Measurements from ENCODE around the gene CXCL5. TPM values are rescaled to one million over a fixed set of nuclear protein-coding genes. Genes with fewer than 3 reads are reported as not detected.

The CXCL5 gene
- total RNA-seq, 1 donor from 2014 or later = 5.4 TPM

GRCh38 chr4:73947239-73947985 is 51.1 kb downstream of the CXCL5 start:
- intact Hi-C loops (cut with DNase I) = no loop called here
- H3K27me3 ChIP-seq (ENCODE audit: low read depth) = peaks cover 18% of the 10 kb centered on the region
- DNase-seq (no peak), ATAC-seq (no peak)
- H3K36me3 ChIP-seq = no peaks in the 10 kb centered on the region
- H3K9me3 ChIP-seq = no peaks in the 10 kb centered on the region
- H3K27ac ChIP-seq = no peak overlapping the region
- TF ChIP-seq, protein P1, sequence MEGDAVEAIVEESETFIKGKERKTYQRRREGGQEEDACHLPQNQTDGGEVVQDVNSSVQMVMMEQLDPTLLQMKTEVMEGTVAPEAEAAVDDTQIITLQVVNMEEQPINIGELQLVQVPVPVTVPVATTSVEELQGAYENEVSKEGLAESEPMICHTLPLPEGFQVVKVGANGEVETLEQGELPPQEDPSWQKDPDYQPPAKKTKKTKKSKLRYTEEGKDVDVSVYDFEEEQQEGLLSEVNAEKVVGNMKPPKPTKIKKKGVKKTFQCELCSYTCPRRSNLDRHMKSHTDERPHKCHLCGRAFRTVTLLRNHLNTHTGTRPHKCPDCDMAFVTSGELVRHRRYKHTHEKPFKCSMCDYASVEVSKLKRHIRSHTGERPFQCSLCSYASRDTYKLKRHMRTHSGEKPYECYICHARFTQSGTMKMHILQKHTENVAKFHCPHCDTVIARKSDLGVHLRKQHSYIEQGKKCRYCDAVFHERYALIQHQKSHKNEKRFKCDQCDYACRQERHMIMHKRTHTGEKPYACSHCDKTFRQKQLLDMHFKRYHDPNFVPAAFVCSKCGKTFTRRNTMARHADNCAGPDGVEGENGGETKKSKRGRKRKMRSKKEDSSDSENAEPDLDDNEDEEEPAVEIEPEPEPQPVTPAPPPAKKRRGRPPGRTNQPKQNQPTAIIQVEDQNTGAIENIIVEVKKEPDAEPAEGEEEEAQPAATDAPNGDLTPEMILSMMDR (IDR thresholded peaks at IDR 0.05) = no peak
- peaks cover 24% of the 10 kb centered on the region for H3K4me1 ChIP-seq
- H3K4me3 ChIP-seq = no peak overlapping the region

DNA sequence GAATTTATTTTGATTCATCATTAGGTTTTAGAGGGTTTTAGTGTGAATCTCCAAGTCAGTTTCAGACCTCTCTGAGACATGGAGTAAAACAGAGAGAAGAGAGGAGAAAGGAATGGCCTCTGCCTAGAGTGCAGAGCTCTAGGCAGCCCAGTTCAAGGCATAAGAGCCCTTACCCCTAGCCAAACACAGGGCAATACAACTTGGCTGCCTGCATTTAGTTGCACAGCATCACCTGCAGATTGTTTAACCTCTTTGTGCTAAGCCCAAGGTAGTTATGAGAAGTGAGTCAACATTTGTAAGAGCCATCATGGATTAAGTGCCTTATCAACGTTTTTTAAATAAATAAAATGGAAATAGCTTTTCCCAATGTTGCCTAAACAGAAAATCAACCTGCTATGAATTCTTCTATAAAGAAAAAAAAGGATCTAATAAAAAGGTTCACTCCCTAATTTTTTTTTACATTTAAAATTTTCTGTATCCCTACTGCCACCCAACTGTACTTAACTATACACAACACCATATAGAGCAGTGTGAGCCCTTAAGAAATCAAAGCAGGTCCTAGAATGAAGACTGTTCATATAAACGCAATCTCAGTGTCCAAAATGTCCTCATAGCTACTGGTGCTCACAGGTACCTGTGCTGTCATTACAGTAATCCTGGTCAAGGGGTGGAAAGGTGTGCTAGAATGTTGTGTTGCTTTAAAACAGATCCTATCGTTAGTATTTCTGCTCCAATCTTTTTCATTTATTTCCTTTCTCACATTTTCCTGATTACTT is 52.6 kb downstream of the CXCL5 start:
- DNase-seq (no peak), ATAC-seq (peak; percentile 96 to 97)
- H3K27ac ChIP-seq = no peak overlapping the region
- peaks cover 24% of the 10 kb centered on the region for H3K4me1 ChIP-seq
- intact Hi-C loops (cut with DNase I) = no loop called here
- TF ChIP-seq, protein P1 (IDR thresholded peaks at IDR 0.05) = no peak
- peaks cover 18% of the 10 kb centered on the region for H3K27me3 ChIP-seq (ENCODE audit: low read depth)
- no peak overlapping the region for H3K4me3 ChIP-seq
- H3K9me3 ChIP-seq = no peaks in the 10 kb centered on the region
- no peaks in the 10 kb centered on the region for H3K36me3 ChIP-seq

Other genes starting within 250 kb of the CXCL5 start
- 0.50 TPM for gene CXCL6, start 162.0 kb downstream of the CXCL5 start, total RNA-seq
- gene PF4V1, start 145.4 kb downstream of the CXCL5 start, total RNA-seq = not detected
- 7.0 TPM for gene CXCL1, start 129.3 kb downstream of the CXCL5 start, total RNA-seq
- gene PF4, start 16.6 kb downstream of the CXCL5 start, total RNA-seq = 5.0 TPM
- gene PPBP, start 10.5 kb downstream of the CXCL5 start, total RNA-seq = 9.7 TPM
- 12.1 TPM for gene CXCL3, start 40.0 kb upstream of the CXCL5 start, total RNA-seq
- gene CXCL2, start 100.5 kb upstream of the CXCL5 start, total RNA-seq = 30.1 TPM
- gene MTHFD2L, start 159.4 kb upstream of the CXCL5 start, total RNA-seq = 11.0 TPM